HepG2 (cell line): ENCODE data around the gene ZPR1. TPM values are rescaled to one million over a fixed set of nuclear protein-coding genes. Genes with fewer than 3 reads are reported as not detected.
A peak's percentile ranks its signal among the peaks of the same experiment; 100 is the strongest.

Experiments
- ATAC-seq: fragments of 200-7000 bp; cut with Tn5 transposase; 3 replicates; pipeline ENCODE4 v1.9.1; 2020; ENCODE audit warnings: mild to moderate bottlenecking, moderate library complexity
- BruUV-seq: library from RNA; stranded (reverse); fragments of 400-500 nt; replicated peaks from 2 replicates; lab custom pipeline; 2021; lab: Mats Ljungman, UMichigan
- CTCF ChIA-PET: fragments of 300-600 bp; formaldehyde crosslinking; extraction: SDS; loops from one replicate; lab custom pipeline; 2021; ENCODE audit warnings: low total read pairs, inconsistent platforms, low intra/inter-chr PET ratio; lab: Yijun Ruan, JAX
- POLR2A ChIA-PET: fragments of 350-600 bp; sonication (Branson Sonifier 250); formaldehyde crosslinking; loops from one replicate; lab custom pipeline; 2020; ENCODE audit warnings: antibody characterized with exemption, inconsistent platforms; lab: Yijun Ruan, JAX
- DNase-seq: peaks from one replicate; pipeline ENCODE4 v3.0.0-alpha.2; 2015; ENCODE audit warnings: low spot score
- FAIRE-seq: peaks from 3 replicates; lab custom pipeline; 2011; peaks lifted over from hg19 to GRCh38; lab: Jason Lieb, UNC
- H2AFZ ChIP-seq: one replicate; pipeline ENCODE4 v1.6.1; 2011; ENCODE audit warnings: low read length, inconsistent platforms
- H3K27ac ChIP-seq: fragments of 300-600 bp; 3 replicates; pipeline ENCODE4 v1.8.0; 2011; ENCODE audit warnings: mixed run types, mild to moderate bottlenecking, mixed read lengths, low read length, inconsistent platforms; ENCODE audit not compliant: insufficient read depth; ENCODE audit errors: extremely low read length
- H3K27me3 ChIP-seq, 2 experiments: fragments of 200-600 bp in 1 of 2; 2 replicates in 1 of 2; 3 replicates in 1 of 2; pipeline versions ENCODE4 v1.6.0 to v1.8.0; 2011; ENCODE audit warnings: low read length in 2 of 2, mild to moderate bottlenecking in 2 of 2, moderate library complexity in 2 of 2, inconsistent platforms in 1 of 2; ENCODE audit not compliant: insufficient read depth in 2 of 2, control insufficient read depth in 1 of 2
- H3K36me3 ChIP-seq, 2 experiments: fragments of 200-600 bp in 1 of 2; replicated peaks in 1 of 2; 2 replicates in 1 of 2; 3 replicates in 1 of 2; pipeline versions ENCODE4 v1.5.1 to v1.8.0; 2011; ENCODE audit warnings: low read length in 2 of 2, inconsistent platforms in 1 of 2; ENCODE audit not compliant: insufficient read depth in 2 of 2, control insufficient read depth in 1 of 2
- H3K4me1 ChIP-seq: 2 replicates; pipeline ENCODE4 v1.5.1; 2012; ENCODE audit warnings: low read length, inconsistent platforms; ENCODE audit not compliant: insufficient read depth
- H3K4me2 ChIP-seq: 2 replicates; pipeline ENCODE4 v1.6.0; 2011; ENCODE audit warnings: low read depth, low read length, inconsistent platforms
- H3K4me3 ChIP-seq, 3 experiments: fragments of 200-600 bp in 1 of 3; sonication (generic), shearing (Covaris generic) in 1 of 3; replicated peaks in 1 of 3; 2 replicates each; pipeline ENCODE4 v1.5.1; 2011 to 2016; ENCODE audit warnings: low read length in 3 of 3, inconsistent platforms in 2 of 3, low read depth in 2 of 3, mild to moderate bottlenecking in 2 of 3, control low read depth in 1 of 3, mixed read lengths in 1 of 3; ENCODE audit not compliant: insufficient read depth in 1 of 3
- H3K79me2 ChIP-seq: one replicate; pipeline ENCODE4 v1.6.1; 2011; ENCODE audit warnings: low read length, inconsistent platforms; ENCODE audit not compliant: insufficient read depth
- H3K9ac ChIP-seq: 2 replicates; pipeline ENCODE4 v1.6.0; 2011; ENCODE audit warnings: mild to moderate bottlenecking, low read depth, low read length, inconsistent platforms; ENCODE audit not compliant: insufficient read depth
- H3K9me3 ChIP-seq: 2 replicates; pipeline ENCODE4 v1.5.1; 2012; ENCODE audit warnings: mild to moderate bottlenecking, low read length
- H4K20me1 ChIP-seq: 2 replicates; pipeline ENCODE4 v1.6.0; 2011; ENCODE audit warnings: inconsistent platforms, mild to moderate bottlenecking, low read length, moderate library complexity; ENCODE audit not compliant: insufficient read depth
- ATRX ChIP-seq: sonication (generic); formaldehyde crosslinking; IDR thresholded peaks from 2 replicates; pipeline ENCODE4 v1.4.0; 2020; ENCODE audit warnings: missing genetic modification reagents, borderline replicate concordance
- CREB1 ChIP-seq, 2 experiments: fragments of 450-650 bp in 1 of 2; IDR thresholded peaks; 2 replicates each; pipeline ENCODE4 v1.6.1; 2016 to 2017; ENCODE audit warnings: control low read depth in 1 of 2, mild to moderate bottlenecking in 1 of 2, missing compliant biosample characterization in 1 of 2, missing genetic modification characterization in 1 of 2
- KLF6 ChIP-seq: IDR thresholded peaks from 2 replicates; pipeline ENCODE4 v1.8.0; 2016; ENCODE audit warnings: missing biosample characterization, missing genetic modification reagents
- REL ChIP-seq: sonication (generic); formaldehyde crosslinking; conservative IDR thresholded peaks from 2 replicates; pipeline ENCODE4 v1.8.0; 2022; ENCODE audit warnings: mild to moderate bottlenecking, missing genetic modification reagents, moderate library complexity
- SMAD1 ChIP-seq: sonication (generic); formaldehyde crosslinking; IDR thresholded peaks from 2 replicates; pipeline ENCODE4 v1.4.0; 2020; ENCODE audit warnings: missing genetic modification reagents, low read depth, mild to moderate bottlenecking, borderline replicate concordance
- SMAD3 ChIP-seq: sonication (generic); formaldehyde crosslinking; IDR thresholded peaks from 2 replicates; pipeline ENCODE4 v1.4.0; 2020; ENCODE audit warnings: missing genetic modification reagents
- SMC3 ChIP-seq: IDR thresholded peaks from 2 replicates; pipeline ENCODE4 v1.6.1; 2011; ENCODE audit warnings: low read length, improper control_type of control experiment
- SNAPC2 ChIP-seq: sonication (generic); formaldehyde crosslinking; IDR thresholded peaks from 2 replicates; pipeline ENCODE4 v1.8.1; 2022; ENCODE audit warnings: mild to moderate bottlenecking, missing genetic modification reagents
- SP2 ChIP-seq: sonication (generic); formaldehyde crosslinking; IDR thresholded peaks from 2 replicates; pipeline ENCODE4 v1.5.1; 2020; ENCODE audit warnings: mild to moderate bottlenecking, missing genetic modification reagents
- STAG1 ChIP-seq: sonication (generic); formaldehyde crosslinking; IDR thresholded peaks from 2 replicates; pipeline ENCODE4 v1.4.0; 2020; ENCODE audit warnings: missing genetic modification reagents
- ZEB1 ChIP-seq: IDR thresholded peaks from 2 replicates; pipeline ENCODE4 v1.6.1; 2012; ENCODE audit warnings: mild to moderate bottlenecking, low read depth, inconsistent platforms; ENCODE audit not compliant: insufficient replicate concordance
- ZNF280B ChIP-seq: sonication (generic); formaldehyde crosslinking; IDR thresholded peaks from 2 replicates; pipeline ENCODE4 v1.5.0; 2020; ENCODE audit warnings: missing genetic modification reagents, mild to moderate bottlenecking, borderline replicate concordance
- ZNF317 ChIP-seq: sonication (generic); formaldehyde crosslinking; IDR thresholded peaks from 2 replicates; pipeline ENCODE4 v1.5.0; 2020; ENCODE audit warnings: mild to moderate bottlenecking, missing genetic modification reagents
- ZNF335 ChIP-seq: sonication (generic); formaldehyde crosslinking; IDR thresholded peaks from 2 replicates; pipeline ENCODE4 v1.4.0; 2020; ENCODE audit warnings: missing genetic modification reagents
- ZNF350 ChIP-seq: sonication (generic); formaldehyde crosslinking; IDR thresholded peaks from 2 replicates; pipeline ENCODE4 v1.4.0; 2020; ENCODE audit warnings: mild to moderate bottlenecking, low read depth, missing genetic modification reagents, borderline replicate concordance
- ZNF652 ChIP-seq: IDR thresholded peaks from 2 replicates; pipeline ENCODE4 v1.6.1; 2016; ENCODE audit warnings: low read depth, borderline replicate concordance
- ZZZ3 ChIP-seq: sonication (generic); formaldehyde crosslinking; IDR thresholded peaks from 2 replicates; pipeline ENCODE4 v1.4.0; 2020; ENCODE audit warnings: missing genetic modification reagents, mild to moderate bottlenecking, borderline replicate concordance
- whole genome bisulfite sequencing: methylation state at CpG from one replicate; pipeline ENCODE4 v1.1.6; 2017; ENCODE audit warnings: low lambda C conversion rate; 5-methylcytosine and 5-hydroxymethylcytosine counted together
- in situ Hi-C: cut with HindIII; loops from 2 replicates; pipeline ENCODE4 v1.10.0; 2017; ENCODE audit warnings: low pct_unique_long_range_greater_than_20kb; ENCODE audit not compliant: extremely low pct_ligation_motif_present
- intact Hi-C: fragments of 100-400 bp; cut with micrococcal nuclease; formaldehyde crosslinking; loops from one replicate; pipeline ENCODE4 v1.10.0; 2022; ENCODE audit not compliant: unreplicated experiment
- polyA plus RNA-seq, 8 experiments: library from polyadenylated mRNA; depleted of rRNA in 3 of 8; stranded (reverse) in 7 of 8; unstranded in 1 of 8; fragments of >200 nt; fragmentation: Illumina TruSeq in 4 of 8; extraction: Trizol in 4 of 8; gene quantifications; 2 replicates each; pipeline versions ENCODE4 v1.2.1 to v1.2.3, GENCODE V29; 2011 to 2016; ENCODE audit warnings: low read depth in 4 of 8, missing spikeins in 1 of 8, mixed read lengths in 1 of 8; ENCODE audit not compliant: insufficient read depth in 1 of 8
- total RNA-seq, 5 experiments: library from RNA; depleted of rRNA; stranded (reverse); fragments of >200 nt; fragmentation: Illumina TruSeq; extraction: Trizol; gene quantifications; 2 replicates each; pipeline ENCODE4 v1.2.3, GENCODE V29; 2016; ENCODE audit warnings: low read depth in 1 of 5

The ZPR1 gene
- total and polyA plus RNA-seq, 2 of the 13 experiments (the other 11 are each of a cell fraction or from before 2014, with no cell fraction given), result 40.0 to 79.3 TPM

- no peak for FAIRE-seq
These were observed 54.6 kb downstream of the ZPR1 start for GRCh38 chr11:116733043-116733755.

GRCh38 chr11:116732271-116733042 is 55.4 kb downstream of the ZPR1 start:
- peaks cover 26% of the 10 kb centered on the region for H3K4me1 ChIP-seq
- H3K27me3 ChIP-seq, result peaks cover 2 to 39% of the 10 kb centered on the region in 2 experiments; a peak in 3 of 5 replicates
- no peaks in the 10 kb centered on the region for H3K9me3 ChIP-seq
- no TSS peak for BruUV-seq
- in situ Hi-C loops, result no loop called here
- no peaks in the 10 kb centered on the region for H3K79me2 ChIP-seq
- H3K9ac ChIP-seq, result no peak overlapping the region
- ATAC-seq (peak; percentile 86), FAIRE-seq (peak; percentile 90), DNase-seq (peak; percentile 43)
- POLR2A ChIA-PET, result no interaction called here
- no peaks in the 10 kb centered on the region for H4K20me1 ChIP-seq
- H3K4me2 ChIP-seq, result peak overlapping the region; percentile 41; the same call in 1 of the 2 replicates
- 24% methylated on average over 22 of the region's 25 CpGs for WGBS
- CTCF ChIA-PET, result interaction anchor here (1.4 kb wide), 1 partner anchor 10 kb away, joined by 10 read pairs; no protein-coding TSS in a partner anchor
- intact Hi-C loops, result no loop called here
- H3K27ac ChIP-seq, result no peak overlapping the region
- no peak overlapping the region; a peak in 1 of 6 replicates for H3K4me3 ChIP-seq
- H2AFZ ChIP-seq, result no peak overlapping the region
- no peaks in the 10 kb centered on the region for H3K36me3 ChIP-seq
- TF ChIP-seq CREB1 (IDR thresholded peaks at IDR 0.05) (no peak), CREB1 (CRISPR knock-in tag; IDR thresholded peaks at IDR 0.05) (no peak), STAG1 (CRISPR knock-in tag) (peak; percentile 69), SMAD3 (no peak), SNAPC2 (CRISPR knock-in tag) (no peak), REL (CRISPR knock-in tag) (no peak), ZZZ3 (CRISPR knock-in tag) (no peak), ZNF317 (no peak), SMAD1 (CRISPR knock-in tag) (no peak), SP2 (CRISPR knock-in tag) (no peak), ZEB1 (no peak), ZNF335 (no peak), ZNF652 (no peak), ATRX (no peak), SMC3 (peak; percentile 52; the same call in 1 of the 2 replicates), ZNF280B (CRISPR knock-in tag) (no peak)

More at GRCh38 chr11:116733043-116733755, 54.6 kb downstream of the ZPR1 start:
- no peak for ATAC-seq
- no peak overlapping the region for H3K4me3 ChIP-seq
- no peaks in the 10 kb centered on the region for H4K20me1 ChIP-seq
- POLR2A ChIA-PET, result no interaction called here
- H3K79me2 ChIP-seq, result no peaks in the 10 kb centered on the region
- H3K27me3 ChIP-seq, result peaks cover 2 to 37% of the 10 kb centered on the region in 2 experiments; a peak in 3 of 5 replicates
- peaks cover 26% of the 10 kb centered on the region for H3K4me1 ChIP-seq
- H3K4me2 ChIP-seq, result no peak overlapping the region; the same call in 1 of the 2 replicates
- in situ Hi-C loops (no loop called here), intact Hi-C loops (no loop called here)
- H3K9me3 ChIP-seq, result no peaks in the 10 kb centered on the region
- no TSS peak for BruUV-seq
- TF ChIP-seq KLF6 (CRISPR knock-in tag) (no peak), ZNF350 (0 out of 2 replicates have a peak, but pooled peaks have one; percentile 19)
- H3K9ac ChIP-seq, result no peak overlapping the region
- CTCF ChIA-PET, result no interaction called here
- WGBS, result 51% methylated on average over 9 of the region's 10 CpGs
- no peak for DNase-seq
- no peak overlapping the region for H3K27ac ChIP-seq
- H3K36me3 ChIP-seq, result no peaks in the 10 kb centered on the region
- no peak overlapping the region for H2AFZ ChIP-seq
